HG02642 (cell line): ENCODE measurements around the gene KCNQ1OT1.

Experiments
- ATAC-seq: cut with Tn5 transposase; IDR thresholded peaks from one replicate; pipeline ENCODE4 v1.9.1; 2021; ENCODE audit warnings: mild to moderate bottlenecking; ENCODE audit not compliant: unreplicated experiment, poor library complexity

Gene KCNQ1OT1

GRCh38 chr11:2586087-2586792, 113.6 kb downstream of the KCNQ1OT1 start:
- no peak for ATAC-seq

- no peak for ATAC-seq
Measured at GRCh38 chr11:2585566-2586086, 114.2 kb downstream of the KCNQ1OT1 start.

GRCh38 chr11:2584812-2585565, 114.8 kb downstream of the KCNQ1OT1 start:
- no peak for ATAC-seq

- ATAC-seq, result no peak
Measured at GRCh38 chr11:2584434-2584811, 115.4 kb downstream of the KCNQ1OT1 start.

DNA sequence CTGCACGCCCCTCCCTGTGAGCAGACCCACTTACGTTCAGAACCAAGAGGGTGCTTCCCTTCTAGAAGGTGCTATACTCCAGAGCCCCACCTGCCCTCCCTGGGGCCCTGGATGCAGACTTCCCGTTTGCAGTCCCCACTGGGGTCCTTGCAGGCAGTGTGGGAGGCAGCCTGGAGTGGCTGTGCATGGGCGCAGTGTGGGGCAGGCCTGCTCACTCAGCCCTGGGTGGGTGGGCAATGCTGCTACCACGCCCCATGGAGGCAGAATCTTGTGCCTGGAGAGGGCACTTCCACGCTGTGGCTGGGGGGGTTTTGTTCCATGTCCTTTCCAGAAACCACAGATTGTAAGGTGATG, 116.2 kb downstream of the KCNQ1OT1 start:
- ATAC-seq, result no peak

GRCh38 chr11:2582946-2583604, 116.7 kb downstream of the KCNQ1OT1 start:
- ATAC-seq, result no peak

DNA sequence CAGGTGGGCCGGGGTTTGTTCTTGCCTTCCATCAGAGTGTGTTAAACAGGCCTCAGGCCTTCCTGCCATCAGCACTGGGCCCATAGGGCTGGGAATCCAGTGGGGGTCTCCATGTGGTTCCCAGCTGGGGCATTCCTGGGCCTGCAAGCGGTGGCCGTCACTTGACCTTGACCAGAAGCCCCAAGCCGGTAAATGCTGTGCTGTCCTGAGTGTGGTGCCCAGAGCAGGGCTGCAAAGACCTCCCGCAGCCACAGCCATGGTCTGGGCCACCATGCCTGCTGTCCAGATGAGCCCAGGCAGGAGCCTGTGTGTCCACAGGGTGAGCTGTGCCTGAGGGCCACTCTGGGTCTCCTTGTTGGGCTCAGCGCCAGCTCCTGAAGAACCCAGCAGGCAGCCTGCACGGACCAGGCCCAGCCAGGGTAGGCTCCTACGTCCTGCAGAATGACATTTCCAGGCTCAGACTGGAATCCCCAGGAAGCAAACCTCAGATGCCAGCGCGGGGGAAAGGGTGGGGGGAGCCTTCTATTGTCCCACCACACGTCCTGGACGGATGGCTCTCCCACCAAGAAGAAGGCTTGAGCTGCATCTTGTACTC, 117.3 kb downstream of the KCNQ1OT1 start:
- no peak for ATAC-seq

DNA sequence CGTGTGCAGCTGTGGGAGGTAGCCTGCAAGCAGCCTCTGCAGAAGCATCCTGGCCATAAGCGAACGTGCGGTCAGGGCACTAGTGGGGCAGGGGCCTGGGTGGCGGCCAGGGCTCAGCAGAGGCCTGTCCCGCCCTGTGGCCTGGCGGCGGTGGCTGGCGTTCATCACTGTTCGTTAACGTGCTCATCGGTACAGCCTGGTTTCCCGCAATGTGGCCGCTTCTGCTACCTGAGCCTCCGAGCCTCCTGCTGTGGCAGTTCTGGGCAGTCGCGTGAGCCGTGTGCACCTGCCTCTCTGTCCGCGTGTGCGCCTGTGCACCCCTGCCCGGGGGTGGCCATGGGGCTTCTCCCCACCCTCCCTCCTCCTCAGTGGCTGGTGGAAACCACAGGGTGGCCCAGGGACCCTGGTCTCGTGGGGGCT, 117.9 kb downstream of the KCNQ1OT1 start:
- no peak for ATAC-seq

DNA sequence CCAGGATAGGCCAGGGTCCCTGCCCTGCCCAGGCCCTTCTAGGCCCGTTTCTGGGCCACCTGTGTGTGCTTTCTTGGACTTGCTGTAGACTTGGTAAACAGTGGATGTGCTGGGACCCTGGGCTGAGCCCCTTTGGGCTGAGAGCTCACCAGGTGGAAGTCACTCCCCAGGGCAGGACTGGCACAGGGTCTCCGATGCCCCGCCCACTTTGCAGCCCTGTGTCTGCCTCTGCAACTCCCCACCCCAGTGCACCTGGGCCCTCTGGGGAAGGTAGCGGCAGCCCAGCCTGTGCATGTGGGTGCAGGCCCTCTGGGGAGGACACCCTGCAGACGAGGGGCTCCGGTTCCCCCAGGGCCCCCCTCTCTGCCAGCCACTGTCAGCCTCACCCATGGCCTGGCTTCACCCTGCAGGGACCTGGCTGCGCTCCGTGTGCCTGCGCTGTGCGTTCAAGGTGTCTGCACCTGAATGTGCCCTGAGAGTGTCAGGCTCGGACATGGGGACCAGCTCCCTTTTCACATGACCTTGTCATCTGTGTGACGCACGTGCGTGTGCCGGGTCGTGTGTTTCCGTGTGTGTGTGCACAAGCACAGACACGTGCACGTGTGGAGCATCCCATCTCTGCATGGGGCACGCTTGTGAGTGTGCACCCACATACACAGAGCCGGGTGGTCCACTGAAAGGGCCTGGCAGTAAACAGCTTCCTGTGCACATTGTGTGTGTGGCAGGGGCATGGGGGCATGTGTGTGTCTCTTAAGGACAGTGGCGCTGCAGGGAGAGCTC, 118.5 kb downstream of the KCNQ1OT1 start:
- no peak for ATAC-seq

DNA sequence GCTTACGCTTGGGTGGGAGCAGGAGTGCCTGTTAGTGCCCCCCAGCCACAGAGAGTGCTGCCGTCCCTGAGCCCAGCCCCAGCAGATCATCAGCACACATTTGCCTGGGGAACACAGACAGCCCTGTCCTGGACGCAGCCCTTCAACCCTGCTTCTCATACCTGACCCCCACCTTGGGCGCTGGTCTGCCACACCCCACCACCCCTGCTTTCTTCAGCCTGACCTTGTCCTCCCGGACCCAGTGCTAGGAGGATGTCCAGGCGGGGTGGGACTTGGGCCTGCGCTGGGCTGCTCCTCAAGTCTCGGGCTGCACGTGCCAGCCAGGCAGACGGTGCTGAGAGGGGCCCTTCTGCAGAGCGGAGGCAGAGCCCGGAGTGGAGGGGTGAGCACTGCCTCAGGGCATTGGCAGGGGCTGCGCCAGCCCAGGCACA, 119.2 kb downstream of the KCNQ1OT1 start:
- no peak for ATAC-seq

GRCh38 chr11:2580061-2580421, 119.8 kb downstream of the KCNQ1OT1 start:
- ATAC-seq, result no peak

DNA sequence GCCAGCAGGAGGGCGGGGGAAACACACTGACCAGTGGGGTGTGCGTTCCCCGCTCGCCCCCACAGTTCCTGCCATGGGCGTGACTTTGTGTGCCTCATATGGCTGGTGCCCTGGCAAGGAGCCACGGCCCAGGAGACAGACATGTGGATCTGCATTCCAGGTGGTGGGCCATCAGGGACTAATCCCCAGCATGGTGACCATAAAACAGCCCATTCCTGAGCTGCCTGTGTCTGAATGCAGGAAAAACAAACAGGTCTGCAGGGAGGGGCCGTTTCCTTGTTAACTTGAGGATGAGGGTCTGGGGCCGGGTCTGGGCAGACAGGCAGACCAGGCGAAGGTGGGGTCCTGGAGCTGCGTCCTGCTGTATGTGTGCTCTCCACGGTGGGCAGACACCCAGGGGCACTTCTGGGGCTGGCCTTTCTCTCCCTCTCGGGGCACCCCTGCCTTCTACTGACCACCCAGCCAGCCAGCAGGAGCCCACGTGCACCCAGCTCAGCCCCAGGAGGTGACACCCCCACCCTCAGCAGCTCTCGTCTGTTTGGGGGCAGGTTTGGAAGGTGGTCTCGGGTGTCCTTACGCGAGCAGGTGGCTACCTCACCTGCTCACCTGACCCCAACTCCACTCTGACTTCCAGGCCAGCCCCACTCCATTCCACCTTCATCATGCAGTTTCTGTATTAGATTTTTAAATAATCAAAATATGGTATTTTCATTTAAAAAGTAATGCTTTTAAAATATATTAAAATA, 120.3 kb downstream of the KCNQ1OT1 start:
- ATAC-seq, result no peak

GRCh38 chr11:2578929-2579270, 120.9 kb downstream of the KCNQ1OT1 start:
- ATAC-seq, result no peak

GRCh38 chr11:2577991-2578928, 121.5 kb downstream of the KCNQ1OT1 start:
- ATAC-seq, result no peak

GRCh38 chr11:2577031-2577990, 122.5 kb downstream of the KCNQ1OT1 start:
- ATAC-seq, result no peak

GRCh38 chr11:2576549-2576948, 123.2 kb downstream of the KCNQ1OT1 start:
- ATAC-seq, result no peak

GRCh38 chr11:2576111-2576510, 123.7 kb downstream of the KCNQ1OT1 start:
- no peak for ATAC-seq
